ENCODE results near the gene TMEM54. TPM values are rescaled to one million over a fixed set of nuclear protein-coding genes. Genes with fewer than 3 reads are reported as not detected.

The TMEM54 gene
- total and polyA plus RNA-seq, 9 of the 15 experiments (the other 6 are each of a cell fraction or from before 2014, with no cell fraction given) = 1.00 to 16.2 (median 8.2) TPM

DNA sequence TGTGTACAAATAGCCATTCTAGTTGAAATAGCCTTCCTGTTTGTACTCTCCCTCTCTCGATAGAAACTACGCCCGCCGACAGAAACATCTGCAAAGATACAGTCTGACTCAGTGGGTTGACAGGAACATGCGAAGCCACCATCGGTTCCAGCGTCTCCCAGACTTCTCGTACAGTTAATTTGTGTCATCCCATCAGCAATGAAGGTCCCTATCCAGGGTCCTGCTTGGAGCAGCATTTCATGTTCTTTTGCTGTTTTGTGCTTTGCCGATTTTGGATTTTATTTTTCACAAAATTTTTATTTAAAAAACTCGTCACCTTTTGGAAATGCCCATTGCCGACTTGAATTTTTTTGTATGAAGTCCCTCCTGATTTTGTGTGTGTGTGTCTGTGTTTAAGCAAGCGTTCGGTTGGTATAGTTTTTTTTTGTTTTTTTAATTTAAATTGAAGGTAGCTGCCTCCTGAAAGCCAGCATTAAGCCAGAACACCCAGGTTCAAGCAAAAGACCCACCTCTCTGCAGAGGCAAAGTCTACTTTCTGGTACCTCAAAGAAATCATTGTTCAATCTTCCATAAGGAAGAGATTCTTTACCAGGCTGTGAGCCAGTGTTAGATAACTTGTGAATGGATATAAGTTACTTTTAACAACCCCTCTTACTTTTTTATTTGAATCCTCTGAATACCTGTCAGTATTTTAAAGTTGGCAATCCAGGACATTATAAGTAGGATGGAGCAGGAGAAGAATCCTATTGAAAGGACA lies 45.1 kb downstream of the TMEM54 start:
- no peak for TF ChIP-seq PML (IDR thresholded peaks at IDR 0.05; ENCODE audit: low read length)
- TF ChIP-seq ZNF311 (CRISPR knock-in tag; IDR thresholded peaks at IDR 0.05) = no peak
- TF ChIP-seq BHLHE40 (IDR thresholded peaks at IDR 0.05; ENCODE audit: low read length) = no peak
- no peak for TF ChIP-seq RAD51 (IDR thresholded peaks at IDR 0.05; ENCODE audit: borderline replicate concordance, low read depth)
- no peak for TF ChIP-seq NFIX (CRISPR knock-in tag; IDR thresholded peaks at IDR 0.05; ENCODE audit: low read depth)
- TF ChIP-seq ELF2 (CRISPR knock-in tag; IDR thresholded peaks at IDR 0.05) = no peak
- H3K9me3 ChIP-seq (replicated peaks; ENCODE audit: control insufficient read depth, insufficient read depth, low read depth, low read length) = no peaks in the 10 kb centered on the region
- H3K79me2 ChIP-seq (ENCODE audit: control insufficient read depth, insufficient read depth, low read length) = no peaks in the 10 kb centered on the region
- H3K4me3 ChIP-seq = no peak overlapping the region
- H2AFZ ChIP-seq (ENCODE audit: low read depth, low read length) = no peak overlapping the region
- in situ Hi-C loops (cut with MboI) (no loop called here), intact Hi-C loops (cut with micrococcal nuclease) (no loop called here)
- FAIRE-seq (no peak), ATAC-seq (no peak), DNase-seq (ENCODE audit: extremely low read depth in 1 of 4, low spot score in 3 of 4) (no peak)
- ChIA-PET CTCF (ENCODE audit: low intra/inter-chr PET ratio) (no interaction called here), POLR2A (interaction anchor here (0.8 kb wide), 1 partner anchor 11 kb away, joined by 3 read pairs; no protein-coding TSS in a partner anchor)
- H3K9ac ChIP-seq (ENCODE audit: insufficient read depth in 1 of 2, low read depth in 2 of 2, low read length in 2 of 2) = no peak overlapping the region
- no peaks in the 10 kb centered on the region for H4K20me1 ChIP-seq (replicated peaks; ENCODE audit: control insufficient read depth, insufficient read depth, low read length)
- no peak overlapping the region for H3K27ac ChIP-seq (ENCODE audit: extremely low read depth, low read depth, low read length)
- no peak overlapping the region for H3K4me2 ChIP-seq (ENCODE audit: insufficient read depth, low read length)
- H3K27me3 ChIP-seq (ENCODE audit: control insufficient read depth in 2 of 2, insufficient read depth in 2 of 2, low read length in 2 of 2) = no peaks in the 10 kb centered on the region
- H3K36me3 ChIP-seq (ENCODE audit: control insufficient read depth, insufficient read depth, low read length) = peaks cover 74% of the 10 kb centered on the region
- no TSS peak for BruUV-seq (replicated peaks)
- no peaks in the 10 kb centered on the region for H3K4me1 ChIP-seq (replicated peaks in 1 of 2; ENCODE audit: control insufficient read depth in 2 of 2, insufficient read depth in 2 of 2, low read length in 2 of 2)
- WGBS (ENCODE audit: insufficient coverage, low coverage, missing lambda C conversion rate) = 93% methylated on average over 13 of the region's 13 CpGs
- no peaks in the 10 kb centered on the region for H3K9me1 ChIP-seq (ENCODE audit: control insufficient read depth, insufficient read depth, low read length)

Measured in K562 (cell line).